SK-N-SH treated with all-trans-retinoic acid at 6 μM for 48 hours (cell line): Measurements from ENCODE around the gene ARFIP1.

Experiments used
- ATAC-seq: fragments of 200-7000 bp; cut with Tn5 transposase; 3 replicates; pipeline ENCODE4 v1.9.1; 2020; ENCODE audit warnings: mild to moderate bottlenecking, moderate library complexity
- ARNTL ChIP-seq: fragments of 450-650 bp; formaldehyde crosslinking; IDR thresholded peaks from 2 replicates; pipeline ENCODE4 v1.5.0; 2020; ENCODE audit warnings: low read depth, mild to moderate bottlenecking, moderate library complexity, borderline replicate concordance
- GLIS3 ChIP-seq: fragments of 250-450 bp; sonication (Bioruptor Pico); IDR thresholded peaks from 2 replicates; pipeline ENCODE4 v1.5.0; 2020; ENCODE audit warnings: mild to moderate bottlenecking, moderate library complexity
- ISL1 ChIP-seq: fragments of 250-450 bp; sonication (Bioruptor Pico); IDR thresholded peaks from 2 replicates; pipeline ENCODE4 v2.1.2; 2022; ENCODE audit warnings: mild to moderate bottlenecking, moderate library complexity
- OSR1 ChIP-seq: fragments of 250-450 bp; sonication (Bioruptor Pico); IDR thresholded peaks from 2 replicates; pipeline ENCODE4 v1.8.0; 2022; ENCODE audit warnings: moderate library complexity, mild to moderate bottlenecking, inconsistent platforms
- PPARA ChIP-seq: fragments of 250-450 bp; sonication (Bioruptor Pico); IDR thresholded peaks from 2 replicates; pipeline ENCODE4 v1.5.0; 2020; ENCODE audit warnings: mild to moderate bottlenecking, borderline replicate concordance
- RARB ChIP-seq: fragments of 250-450 bp; sonication (Bioruptor Pico); IDR thresholded peaks from 2 replicates; pipeline ENCODE4 v1.8.0; 2021; ENCODE audit warnings: mild to moderate bottlenecking, moderate library complexity
- SNAI2 ChIP-seq: fragments of 250-450 bp; sonication (Bioruptor Pico); IDR thresholded peaks from 2 replicates; pipeline ENCODE4 v1.5.0; 2020; ENCODE audit warnings: mild to moderate bottlenecking, moderate library complexity
- TOX ChIP-seq: fragments of 250-450 bp; sonication (Bioruptor Pico); IDR thresholded peaks from 2 replicates; pipeline ENCODE4 v1.8.0; 2021; ENCODE audit warnings: mild to moderate bottlenecking, moderate library complexity, borderline replicate concordance
- ZC3H10 ChIP-seq: fragments of 250-450 bp; sonication (Bioruptor Pico); IDR thresholded peaks from 2 replicates; pipeline ENCODE4 v1.5.1; 2021; ENCODE audit warnings: mild to moderate bottlenecking, moderate library complexity
- ZFP3 ChIP-seq: fragments of 250-450 bp; sonication (Bioruptor Pico); IDR thresholded peaks from 2 replicates; pipeline ENCODE4 v1.5.0; 2020; ENCODE audit warnings: mild to moderate bottlenecking, moderate library complexity
- ZFP30 ChIP-seq: fragments of 450-650 bp; formaldehyde crosslinking; IDR thresholded peaks from 2 replicates; pipeline ENCODE4 v1.5.0; 2022; ENCODE audit warnings: mild to moderate bottlenecking, moderate library complexity
- ZNF565 ChIP-seq: fragments of 450-650 bp; formaldehyde crosslinking; conservative IDR thresholded peaks from 2 replicates; pipeline ENCODE4 v1.5.0; 2020; ENCODE audit warnings: low read depth, mild to moderate bottlenecking, moderate library complexity
- ZNF70 ChIP-seq: fragments of 450-650 bp; formaldehyde crosslinking; IDR thresholded peaks from 2 replicates; pipeline ENCODE4 v1.5.0; 2020; ENCODE audit warnings: mild to moderate bottlenecking, moderate library complexity
- TF ChIP-seq, protein P1 (sequence below): fragments of 250-450 bp; sonication (Bioruptor Pico); IDR thresholded peaks from 2 replicates; pipeline ENCODE4 v1.5.1; 2021; ENCODE audit warnings: mild to moderate bottlenecking, moderate library complexity
- TF ChIP-seq, protein P2 (sequence below): fragments of 250-450 bp; sonication (Bioruptor Pico); IDR thresholded peaks from 2 replicates; pipeline ENCODE4 v1.5.0; 2020; ENCODE audit warnings: mild to moderate bottlenecking, moderate library complexity
- TF ChIP-seq, protein P3 (sequence below): fragments of 250-450 bp; sonication (Bioruptor Pico); IDR thresholded peaks from 2 replicates; pipeline ENCODE4 v1.5.1; 2020; ENCODE audit warnings: low read depth, mild to moderate bottlenecking, moderate library complexity
- TF ChIP-seq, protein P4 (sequence below): fragments of 250-450 bp; sonication (Bioruptor Pico); IDR thresholded peaks from 2 replicates; pipeline ENCODE4 v1.8.0; 2021; ENCODE audit warnings: low read depth, mild to moderate bottlenecking, moderate library complexity, borderline replicate concordance
- TF ChIP-seq, protein P5 (sequence below): fragments of 250-450 bp; sonication (Bioruptor Pico); IDR thresholded peaks from 2 replicates; pipeline ENCODE4 v1.8.0; 2020; ENCODE audit warnings: mild to moderate bottlenecking, moderate library complexity, borderline replicate concordance

The ARFIP1 gene

DNA sequence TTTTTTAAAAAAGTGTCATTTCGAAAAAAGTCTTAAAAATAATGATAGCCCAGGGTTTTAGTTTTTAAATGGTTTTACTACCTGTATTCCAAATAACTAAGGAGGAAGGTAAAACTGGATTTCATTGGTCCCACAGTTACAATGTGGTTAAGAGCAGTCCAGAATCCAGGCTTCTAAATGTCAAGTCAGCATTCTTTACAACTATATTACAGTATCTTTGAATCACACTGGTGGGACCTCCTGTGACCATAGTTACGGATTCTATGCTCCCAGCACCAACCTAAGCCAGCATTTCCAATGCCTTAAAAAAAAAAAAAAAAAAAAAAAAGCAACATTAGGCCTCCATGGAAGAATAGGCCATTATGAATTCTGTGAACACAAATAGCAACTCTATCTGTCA, 6.4 kb upstream of the ARFIP1 start:
- TF ChIP-seq SNAI2 (CRISPR knock-in tag) (no peak), TOX (no peak), PPARA (CRISPR knock-in tag) (no peak), RARB (CRISPR knock-in tag) (no peak), GLIS3 (no peak), ISL1 (no peak), ZNF565 (CRISPR knock-in tag) (no peak), ZFP30 (CRISPR knock-in tag) (no peak), ZC3H10 (CRISPR knock-in tag) (no peak), ZFP3 (CRISPR knock-in tag) (no peak), OSR1 (no peak)
- TF ChIP-seq, protein P1, sequence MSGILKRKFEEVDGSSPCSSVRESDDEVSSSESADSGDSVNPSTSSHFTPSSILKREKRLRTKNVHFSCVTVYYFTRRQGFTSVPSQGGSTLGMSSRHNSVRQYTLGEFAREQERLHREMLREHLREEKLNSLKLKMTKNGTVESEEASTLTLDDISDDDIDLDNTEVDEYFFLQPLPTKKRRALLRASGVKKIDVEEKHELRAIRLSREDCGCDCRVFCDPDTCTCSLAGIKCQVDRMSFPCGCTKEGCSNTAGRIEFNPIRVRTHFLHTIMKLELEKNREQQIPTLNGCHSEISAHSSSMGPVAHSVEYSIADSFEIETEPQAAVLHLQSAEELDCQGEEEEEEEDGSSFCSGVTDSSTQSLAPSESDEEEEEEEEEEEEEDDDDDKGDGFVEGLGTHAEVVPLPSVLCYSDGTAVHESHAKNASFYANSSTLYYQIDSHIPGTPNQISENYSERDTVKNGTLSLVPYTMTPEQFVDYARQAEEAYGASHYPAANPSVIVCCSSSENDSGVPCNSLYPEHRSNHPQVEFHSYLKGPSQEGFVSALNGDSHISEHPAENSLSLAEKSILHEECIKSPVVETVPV (CRISPR knock-in tag): no peak
- TF ChIP-seq, protein P2, sequence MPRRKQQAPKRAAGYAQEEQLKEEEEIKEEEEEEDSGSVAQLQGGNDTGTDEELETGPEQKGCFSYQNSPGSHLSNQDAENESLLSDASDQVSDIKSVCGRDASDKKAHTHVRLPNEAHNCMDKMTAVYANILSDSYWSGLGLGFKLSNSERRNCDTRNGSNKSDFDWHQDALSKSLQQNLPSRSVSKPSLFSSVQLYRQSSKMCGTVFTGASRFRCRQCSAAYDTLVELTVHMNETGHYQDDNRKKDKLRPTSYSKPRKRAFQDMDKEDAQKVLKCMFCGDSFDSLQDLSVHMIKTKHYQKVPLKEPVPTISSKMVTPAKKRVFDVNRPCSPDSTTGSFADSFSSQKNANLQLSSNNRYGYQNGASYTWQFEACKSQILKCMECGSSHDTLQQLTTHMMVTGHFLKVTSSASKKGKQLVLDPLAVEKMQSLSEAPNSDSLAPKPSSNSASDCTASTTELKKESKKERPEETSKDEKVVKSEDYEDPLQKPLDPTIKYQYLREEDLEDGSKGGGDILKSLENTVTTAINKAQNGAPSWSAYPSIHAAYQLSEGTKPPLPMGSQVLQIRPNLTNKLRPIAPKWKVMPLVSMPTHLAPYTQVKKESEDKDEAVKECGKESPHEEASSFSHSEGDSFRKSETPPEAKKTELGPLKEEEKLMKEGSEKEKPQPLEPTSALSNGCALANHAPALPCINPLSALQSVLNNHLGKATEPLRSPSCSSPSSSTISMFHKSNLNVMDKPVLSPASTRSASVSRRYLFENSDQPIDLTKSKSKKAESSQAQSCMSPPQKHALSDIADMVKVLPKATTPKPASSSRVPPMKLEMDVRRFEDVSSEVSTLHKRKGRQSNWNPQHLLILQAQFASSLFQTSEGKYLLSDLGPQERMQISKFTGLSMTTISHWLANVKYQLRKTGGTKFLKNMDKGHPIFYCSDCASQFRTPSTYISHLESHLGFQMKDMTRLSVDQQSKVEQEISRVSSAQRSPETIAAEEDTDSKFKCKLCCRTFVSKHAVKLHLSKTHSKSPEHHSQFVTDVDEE (CRISPR knock-in tag): no peak
- TF ChIP-seq, protein P3, sequence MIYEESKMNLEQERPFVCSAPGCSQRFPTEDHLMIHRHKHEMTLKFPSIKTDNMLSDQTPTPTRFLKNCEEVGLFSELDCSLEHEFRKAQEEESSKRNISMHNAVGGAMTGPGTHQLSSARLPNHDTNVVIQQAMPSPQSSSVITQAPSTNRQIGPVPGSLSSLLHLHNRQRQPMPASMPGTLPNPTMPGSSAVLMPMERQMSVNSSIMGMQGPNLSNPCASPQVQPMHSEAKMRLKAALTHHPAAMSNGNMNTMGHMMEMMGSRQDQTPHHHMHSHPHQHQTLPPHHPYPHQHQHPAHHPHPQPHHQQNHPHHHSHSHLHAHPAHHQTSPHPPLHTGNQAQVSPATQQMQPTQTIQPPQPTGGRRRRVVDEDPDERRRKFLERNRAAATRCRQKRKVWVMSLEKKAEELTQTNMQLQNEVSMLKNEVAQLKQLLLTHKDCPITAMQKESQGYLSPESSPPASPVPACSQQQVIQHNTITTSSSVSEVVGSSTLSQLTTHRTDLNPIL (CRISPR knock-in tag): no peak
- TF ChIP-seq, protein P4, sequence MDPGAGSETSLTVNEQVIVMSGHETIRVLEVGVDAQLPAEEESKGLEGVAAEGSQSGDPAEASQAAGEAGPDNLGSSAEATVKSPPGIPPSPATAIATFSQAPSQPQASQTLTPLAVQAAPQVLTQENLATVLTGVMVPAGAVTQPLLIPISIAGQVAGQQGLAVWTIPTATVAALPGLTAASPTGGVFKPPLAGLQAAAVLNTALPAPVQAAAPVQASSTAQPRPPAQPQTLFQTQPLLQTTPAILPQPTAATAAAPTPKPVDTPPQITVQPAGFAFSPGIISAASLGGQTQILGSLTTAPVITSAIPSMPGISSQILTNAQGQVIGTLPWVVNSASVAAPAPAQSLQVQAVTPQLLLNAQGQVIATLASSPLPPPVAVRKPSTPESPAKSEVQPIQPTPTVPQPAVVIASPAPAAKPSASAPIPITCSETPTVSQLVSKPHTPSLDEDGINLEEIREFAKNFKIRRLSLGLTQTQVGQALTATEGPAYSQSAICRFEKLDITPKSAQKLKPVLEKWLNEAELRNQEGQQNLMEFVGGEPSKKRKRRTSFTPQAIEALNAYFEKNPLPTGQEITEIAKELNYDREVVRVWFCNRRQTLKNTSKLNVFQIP (CRISPR knock-in tag): no peak
- ATAC-seq: no peak

DNA sequence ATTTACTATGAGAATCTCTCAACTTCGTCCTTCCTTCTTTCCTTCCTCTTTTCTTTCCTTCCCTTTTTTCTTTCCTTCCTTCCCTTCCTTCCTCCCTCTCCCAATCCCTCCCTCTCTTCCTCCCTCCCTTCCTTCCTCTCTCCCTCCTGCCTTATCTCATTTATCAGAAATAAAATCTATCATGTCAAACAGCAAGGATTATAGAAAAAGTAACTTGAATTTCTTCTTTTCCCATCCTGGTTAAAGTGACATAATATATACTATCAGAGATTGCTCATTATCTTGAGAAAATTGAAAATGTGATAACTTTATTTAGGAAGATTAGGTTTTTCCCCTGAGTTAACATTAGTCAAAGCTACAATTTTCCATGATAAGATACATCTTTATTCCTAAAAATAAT, 5.8 kb upstream of the ARFIP1 start:
- TF ChIP-seq ZFP30 (CRISPR knock-in tag) (no peak), GLIS3 (no peak), ARNTL (CRISPR knock-in tag) (no peak), ZC3H10 (CRISPR knock-in tag) (no peak), ZNF70 (CRISPR knock-in tag) (no peak)
- TF ChIP-seq, protein P1 (CRISPR knock-in tag): no peak
- TF ChIP-seq, protein P5, sequence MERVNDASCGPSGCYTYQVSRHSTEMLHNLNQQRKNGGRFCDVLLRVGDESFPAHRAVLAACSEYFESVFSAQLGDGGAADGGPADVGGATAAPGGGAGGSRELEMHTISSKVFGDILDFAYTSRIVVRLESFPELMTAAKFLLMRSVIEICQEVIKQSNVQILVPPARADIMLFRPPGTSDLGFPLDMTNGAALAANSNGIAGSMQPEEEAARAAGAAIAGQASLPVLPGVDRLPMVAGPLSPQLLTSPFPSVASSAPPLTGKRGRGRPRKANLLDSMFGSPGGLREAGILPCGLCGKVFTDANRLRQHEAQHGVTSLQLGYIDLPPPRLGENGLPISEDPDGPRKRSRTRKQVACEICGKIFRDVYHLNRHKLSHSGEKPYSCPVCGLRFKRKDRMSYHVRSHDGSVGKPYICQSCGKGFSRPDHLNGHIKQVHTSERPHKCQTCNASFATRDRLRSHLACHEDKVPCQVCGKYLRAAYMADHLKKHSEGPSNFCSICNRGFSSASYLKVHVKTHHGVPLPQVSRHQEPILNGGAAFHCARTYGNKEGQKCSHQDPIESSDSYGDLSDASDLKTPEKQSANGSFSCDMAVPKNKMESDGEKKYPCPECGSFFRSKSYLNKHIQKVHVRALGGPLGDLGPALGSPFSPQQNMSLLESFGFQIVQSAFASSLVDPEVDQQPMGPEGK (CRISPR knock-in tag): no peak
- no peak for ATAC-seq

DNA sequence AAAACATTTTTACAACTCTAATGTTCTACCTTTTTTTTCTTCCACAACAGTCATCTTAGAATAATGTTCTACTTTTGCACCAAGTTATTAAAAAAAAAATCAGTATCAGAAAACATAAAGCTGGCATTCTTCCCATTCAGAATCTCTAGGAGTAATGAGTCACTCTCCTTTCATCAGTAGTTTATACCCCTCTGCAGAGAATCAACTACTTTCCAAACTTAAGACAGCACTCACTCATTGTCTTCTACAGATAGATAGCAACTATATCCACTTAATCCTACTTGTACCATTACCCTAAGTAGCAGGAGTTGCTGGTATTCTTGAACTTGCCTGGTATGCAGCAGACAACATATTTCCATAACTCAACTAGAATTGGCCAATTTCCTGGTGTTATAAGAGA, 3.4 kb upstream of the ARFIP1 start:
- ATAC-seq: no peak
- TF ChIP-seq ISL1 (peak; percentile 49; the same call in 1 of the 2 replicates), ZFP3 (CRISPR knock-in tag) (no peak)

DNA sequence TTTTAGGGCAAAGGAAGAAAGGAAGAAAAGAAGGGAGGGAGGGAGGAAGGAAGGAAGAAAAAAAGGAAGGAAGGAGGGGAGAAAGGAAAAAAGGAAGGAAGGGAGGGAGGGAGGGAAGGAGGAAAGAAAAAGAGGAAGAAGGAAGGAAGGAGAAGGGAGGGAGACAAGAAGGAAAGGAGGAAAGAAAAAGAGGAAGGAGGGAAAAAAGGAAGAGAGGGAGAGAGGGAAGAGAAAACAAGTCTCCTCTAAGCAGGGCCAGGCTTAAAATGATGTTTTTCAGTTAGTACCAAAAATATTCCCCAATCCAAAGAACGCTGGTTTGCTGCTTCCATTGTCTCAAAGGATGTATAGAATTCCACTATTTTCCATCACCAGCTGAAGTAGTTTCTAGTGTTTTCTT, 2.3 kb upstream of the ARFIP1 start:
- TF ChIP-seq, protein P4 (CRISPR knock-in tag): no peak
- TF ChIP-seq ZNF70 (CRISPR knock-in tag) (no peak), ZNF565 (CRISPR knock-in tag) (no peak), ZFP3 (CRISPR knock-in tag) (no peak), ARNTL (CRISPR knock-in tag) (no peak)
- TF ChIP-seq, all 23 proteins: peak for 0
- no peak for ATAC-seq
